ENCODE data around the gene NCOR2. TPM values are rescaled to one million over a fixed set of nuclear protein-coding genes. Genes with fewer than 3 reads are reported as not detected.

NCOR2 gene
- 100 to 1,000 TPM; 109 to 126 (median 125) TPM for total RNA-seq
- total RNA-seq (2013) = 31.8 TPM

- peak within 1 kb of the TSS; percentile 53 to 76 for H3K27ac Mint-ChIP-seq
Observed at GRCh38 chr12:124566997-124567672, at the start of gene NCOR2. Gene NCOR2, minus strand, starts transcription at chr12:124567612. Its CDS starts 72,361 bp downstream, at chr12:124495251.

GRCh38 chr12:124616394-124617221 is 49.2 kb upstream of the NCOR2 start:
- no peak for TF ChIP-seq CTCF (IDR thresholded peaks at IDR 0.05)
- no peak overlapping the region for H3K27ac Mint-ChIP-seq
- WGBS (ENCODE audit: insufficient coverage) = 53% methylated on average over 20 of the region's 20 CpGs

More at GRCh38 chr12:124566997-124567672, at the start of gene NCOR2:
- peak within 1 kb of the TSS; percentile 96 for H3K4me3 ChIP-seq (ENCODE audit: low read length)
- DNase-seq (peak; percentile 43 to 76), ATAC-seq (peak; percentile 44 to 59 (median 55))
- intact Hi-C loops (cut with micrococcal nuclease) = loop anchor here (2.0 kb wide), 1 partner anchor 142 kb away; no protein-coding TSS in a partner anchor
- H3K36me3 Mint-ChIP-seq = no peaks in the 10 kb centered on the region
- peaks cover 5 to 24% of the 10 kb centered on the region in 2 donors for H3K4me1 Mint-ChIP-seq
- H3K27ac ChIP-seq (ENCODE audit: low read length) = peak within 1 kb of the TSS; percentile 88
- H3K9me3 ChIP-seq (ENCODE audit: control insufficient read depth, insufficient read depth, low read length) = no peaks in the 10 kb centered on the region
- TF ChIP-seq CTCF (IDR thresholded peaks at IDR 0.05) = no peak
- no peaks in the 10 kb centered on the region for H3K27me3 ChIP-seq (ENCODE audit: control insufficient read depth, insufficient read depth, low read length)
- no peaks in the 10 kb centered on the region for H3K27me3 Mint-ChIP-seq (ENCODE audit: low read depth in 2 of 2)
- no peaks in the 10 kb centered on the region for H3K36me3 ChIP-seq (ENCODE audit: control insufficient read depth, insufficient read depth, low read length)
- no peaks in the 10 kb centered on the region for H3K9me3 Mint-ChIP-seq
- under 1% methylated on average over 103 of the region's 106 CpGs for WGBS (ENCODE audit: insufficient coverage)
- H3K4me3 Mint-ChIP-seq = peak within 1 kb of the TSS; percentile 89
- peaks cover 37% of the 10 kb centered on the region for H3K4me1 ChIP-seq (ENCODE audit: control insufficient read depth, insufficient read depth, low read length)

GRCh38 chr12:124614512-124615292 is 47.3 kb upstream of the NCOR2 start:
- WGBS (ENCODE audit: insufficient coverage) = 94% methylated on average over 6 of the region's 6 CpGs
- Histone ChIP-seq H3K36me3 (ENCODE audit: control insufficient read depth, insufficient read depth, low read length) (no peaks in the 10 kb centered on the region), H3K4me1 (ENCODE audit: control insufficient read depth, insufficient read depth, low read length) (peaks cover 15% of the 10 kb centered on the region), H3K9me3 (ENCODE audit: control insufficient read depth, insufficient read depth, low read length) (peaks cover 3% of the 10 kb centered on the region), H3K27me3 (ENCODE audit: control insufficient read depth, insufficient read depth, low read length) (no peaks in the 10 kb centered on the region), H3K4me3 (ENCODE audit: low read length) (no peak overlapping the region), H3K27ac (ENCODE audit: low read length) (no peak overlapping the region)
- no peak overlapping the region for H3K4me3 Mint-ChIP-seq
- ATAC-seq (no peak), DNase-seq (no peak)
- H3K4me1 Mint-ChIP-seq = peaks cover 0 to 2% of the 10 kb centered on the region in 2 donors
- peaks cover 0 to 3% of the 10 kb centered on the region in 2 donors for H3K9me3 Mint-ChIP-seq
- intact Hi-C loops (cut with micrococcal nuclease) = no loop called here
- no peak for TF ChIP-seq CTCF (IDR thresholded peaks at IDR 0.05)
- H3K27ac Mint-ChIP-seq = no peak overlapping the region
- peaks cover 15 to 20% of the 10 kb centered on the region in 2 donors for H3K27me3 Mint-ChIP-seq (ENCODE audit: low read depth in 2 of 2)
- H3K36me3 Mint-ChIP-seq = no peaks in the 10 kb centered on the region

More at GRCh38 chr12:124616394-124617221, 49.2 kb upstream of the NCOR2 start:
- no peaks in the 10 kb centered on the region for H3K27me3 ChIP-seq (ENCODE audit: control insufficient read depth, insufficient read depth, low read length)
- no peak overlapping the region for H3K27ac ChIP-seq (ENCODE audit: low read length)
- H3K4me3 Mint-ChIP-seq = no peak overlapping the region
- no peak for ATAC-seq
- H3K4me3 ChIP-seq (ENCODE audit: low read length) = no peak overlapping the region
- no peaks in the 10 kb centered on the region for H3K4me1 Mint-ChIP-seq
- no peaks in the 10 kb centered on the region for H3K36me3 ChIP-seq (ENCODE audit: control insufficient read depth, insufficient read depth, low read length)
- no peaks in the 10 kb centered on the region for H3K36me3 Mint-ChIP-seq
- DNase-seq = no peak
- peaks cover 0 to 3% of the 10 kb centered on the region in 2 donors for H3K9me3 Mint-ChIP-seq
- intact Hi-C loops (cut with micrococcal nuclease) = no loop called here
- peaks cover 3% of the 10 kb centered on the region for H3K9me3 ChIP-seq (ENCODE audit: control insufficient read depth, insufficient read depth, low read length)
- peaks cover 7% of the 10 kb centered on the region for H3K4me1 ChIP-seq (ENCODE audit: control insufficient read depth, insufficient read depth, low read length)
- H3K27me3 Mint-ChIP-seq (ENCODE audit: low read depth in 2 of 2) = peaks cover 7 to 14% of the 10 kb centered on the region in 2 donors
